Mononuclear cell (primary cell): ENCODE data around the gene CDH4. TPM values are rescaled to one million over a fixed set of nuclear protein-coding genes. Genes with fewer than 3 reads are reported as not detected.

Experiments
- H3K27me3 ChIP-seq: 2 replicates; pipeline ENCODE4 v1.6.0; 2011; ENCODE audit warnings: low read length, control low read depth; ENCODE audit not compliant: insufficient read depth
- H3K4me1 ChIP-seq: 2 replicates; pipeline ENCODE4 v1.5.1; 2011; ENCODE audit warnings: mild to moderate bottlenecking, low read length, control low read depth; ENCODE audit not compliant: insufficient read depth
- H3K4me3 ChIP-seq: 2 replicates; pipeline ENCODE4 v1.5.1; 2011; ENCODE audit warnings: mild to moderate bottlenecking, low read length, moderate library complexity
- H3K9me3 ChIP-seq: 2 replicates; pipeline ENCODE4 v1.5.1; 2011; ENCODE audit warnings: low read depth, mild to moderate bottlenecking, control low read depth, low read length
- total RNA-seq: library from RNA; depleted of rRNA; stranded (reverse); fragments of >200 nt; gene quantifications from one replicate; pipeline ENCODE4 v1.2.3, GENCODE V29; 2012

The CDH4 gene
- total RNA-seq, 1 donor = under 0.01 TPM

DNA sequence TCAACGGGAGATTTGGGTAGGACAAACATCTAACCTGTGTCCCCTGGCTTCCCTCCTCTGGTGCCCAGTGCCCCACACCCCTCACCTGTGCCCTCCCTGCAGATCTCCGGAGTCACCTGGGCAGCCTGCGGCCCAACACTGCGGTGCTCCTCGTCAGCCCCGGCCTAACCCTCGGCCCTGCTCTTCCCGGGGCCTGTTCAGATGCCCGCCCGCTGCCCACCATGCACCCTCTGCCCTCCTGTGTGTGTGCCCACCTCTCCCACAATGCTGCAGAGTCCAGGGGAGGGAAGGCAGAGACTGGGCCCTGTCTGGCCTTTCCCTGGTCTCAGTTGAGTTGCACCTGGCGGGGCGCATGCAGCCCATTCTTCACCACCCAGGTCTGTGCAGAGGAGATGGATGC is 349.3 kb downstream of the CDH4 start:
- Histone ChIP-seq H3K4me3 (no peak overlapping the region), H3K9me3 (no peaks in the 10 kb centered on the region), H3K4me1 (no peaks in the 10 kb centered on the region), H3K27me3 (no peaks in the 10 kb centered on the region)

DNA sequence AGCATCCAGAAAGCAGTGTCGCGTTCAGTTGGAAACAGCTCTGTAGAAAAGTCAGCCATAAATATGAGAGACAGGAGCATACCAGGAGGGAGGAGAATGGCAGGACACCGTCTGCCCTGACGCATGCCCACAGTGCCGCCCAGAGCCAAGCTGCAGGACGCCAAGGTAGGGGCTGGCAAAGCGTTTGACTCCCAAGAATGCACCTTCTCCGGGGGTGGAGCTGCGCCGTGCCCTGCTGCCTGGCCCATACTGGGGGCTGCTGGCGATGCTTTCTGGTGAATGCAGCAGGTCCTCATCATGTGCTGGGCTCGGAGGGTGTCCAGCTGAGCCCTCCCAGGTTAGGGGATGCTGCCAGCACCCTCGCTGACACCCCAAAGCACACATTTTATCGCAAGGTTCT is 349.8 kb downstream of the CDH4 start:
- Histone ChIP-seq H3K4me1 (no peaks in the 10 kb centered on the region), H3K27me3 (no peaks in the 10 kb centered on the region), H3K9me3 (no peaks in the 10 kb centered on the region), H3K4me3 (no peak overlapping the region)

DNA sequence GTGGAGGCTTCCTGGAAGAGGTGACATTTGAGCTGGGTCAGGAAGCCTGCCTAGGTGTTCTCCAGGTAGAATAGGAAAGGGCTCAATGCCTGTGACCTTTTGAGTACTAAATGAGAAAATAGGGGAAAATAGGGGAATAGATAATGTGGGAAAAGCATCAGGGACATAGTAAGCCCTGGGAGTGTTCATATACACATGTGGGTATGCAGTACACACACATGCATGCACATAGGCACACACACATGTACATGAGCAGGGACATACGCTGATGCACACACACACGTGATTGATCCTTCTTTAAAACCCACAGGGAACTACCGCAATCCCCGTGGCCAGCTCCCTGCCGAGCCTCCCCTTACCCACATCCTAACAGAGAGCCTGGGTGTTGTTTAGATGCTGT is 351.7 kb downstream of the CDH4 start:
- H3K4me1 ChIP-seq = no peaks in the 10 kb centered on the region

DNA sequence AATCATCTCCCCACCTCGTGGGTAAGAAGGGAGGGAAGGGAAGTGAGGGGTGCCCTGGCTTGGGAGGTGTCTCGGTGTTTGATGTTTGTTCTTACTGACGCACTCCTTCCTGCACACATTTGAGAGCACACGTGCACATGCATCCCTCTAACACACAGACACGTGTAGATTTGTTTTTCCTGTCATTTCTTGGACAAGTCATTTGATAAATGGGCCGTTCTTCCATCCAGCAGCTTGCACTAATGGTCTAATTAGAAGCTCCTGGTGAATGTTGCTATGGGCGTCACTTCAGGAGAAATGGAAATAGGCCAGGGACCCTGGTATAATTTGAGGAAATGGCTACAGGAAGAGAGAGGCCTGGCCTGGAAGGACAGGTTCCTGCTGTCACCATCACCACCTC is 352.5 kb downstream of the CDH4 start:
- Histone ChIP-seq H3K9me3 (no peaks in the 10 kb centered on the region), H3K27me3 (no peaks in the 10 kb centered on the region), H3K4me1 (no peaks in the 10 kb centered on the region), H3K4me3 (no peak overlapping the region)

More for the DNA sequence above, 351.7 kb downstream of the CDH4 start:
- no peak overlapping the region for H3K4me3 ChIP-seq
- H3K27me3 ChIP-seq = no peaks in the 10 kb centered on the region
- H3K9me3 ChIP-seq = no peaks in the 10 kb centered on the region

DNA sequence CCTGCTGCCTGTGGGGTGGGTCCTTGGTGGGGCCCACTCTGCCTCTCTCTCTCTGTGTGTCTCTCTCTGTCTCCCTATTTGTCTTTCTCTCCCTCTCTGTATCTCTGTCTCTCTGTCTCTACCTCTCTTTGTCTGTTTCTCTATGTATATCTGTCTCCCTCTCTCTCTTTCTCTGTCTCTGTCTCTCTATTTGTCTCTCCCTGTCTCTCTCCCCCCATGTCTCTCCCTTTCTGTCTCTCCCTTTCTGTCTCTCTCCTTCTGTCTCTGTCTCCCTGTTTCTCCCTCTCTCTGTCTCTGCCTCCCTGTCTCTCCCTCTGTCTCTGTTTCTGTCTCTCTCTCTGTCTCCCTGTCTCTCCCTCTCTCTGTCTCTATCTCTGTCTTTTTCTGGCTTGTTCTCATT is 353.2 kb downstream of the CDH4 start:
- Histone ChIP-seq H3K4me1 (no peaks in the 10 kb centered on the region), H3K9me3 (no peaks in the 10 kb centered on the region), H3K27me3 (no peaks in the 10 kb centered on the region), H3K4me3 (no peak overlapping the region)

DNA sequence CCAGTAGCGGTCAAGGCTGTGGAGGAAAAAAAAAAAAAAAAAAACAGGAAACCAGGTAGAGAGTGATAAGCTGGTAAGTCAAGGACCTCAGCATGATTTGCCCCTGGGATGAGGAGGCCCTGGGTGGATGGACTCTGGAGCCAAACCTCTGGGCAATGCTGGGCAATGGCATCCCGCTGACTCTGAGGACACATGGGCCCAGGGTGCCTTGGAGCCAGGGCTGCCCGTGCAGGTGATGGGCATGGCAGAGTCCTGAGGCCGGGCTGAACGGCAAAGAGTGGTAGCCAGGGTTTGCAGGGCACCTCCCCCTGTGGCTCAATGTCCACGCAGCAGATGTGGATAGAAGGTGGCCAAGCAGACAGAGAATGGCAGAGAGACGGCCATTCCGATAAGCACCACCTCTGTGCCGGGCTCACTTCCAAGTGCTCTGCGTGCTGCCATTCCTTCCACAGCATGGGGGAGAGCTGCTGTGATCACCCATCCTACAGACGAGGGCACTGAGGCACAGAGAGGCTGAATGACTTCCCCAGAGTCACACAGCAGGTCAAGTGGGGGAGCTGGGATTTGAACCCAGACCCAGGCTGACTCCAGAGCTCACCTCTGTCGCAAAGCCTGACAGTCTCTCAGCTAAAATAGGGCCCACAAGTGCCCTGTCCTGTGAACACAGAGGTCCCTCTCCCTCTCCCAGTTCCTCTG is 353.9 kb downstream of the CDH4 start:
- Histone ChIP-seq H3K27me3 (no peaks in the 10 kb centered on the region), H3K9me3 (no peaks in the 10 kb centered on the region), H3K4me1 (no peaks in the 10 kb centered on the region), H3K4me3 (no peak overlapping the region)

DNA sequence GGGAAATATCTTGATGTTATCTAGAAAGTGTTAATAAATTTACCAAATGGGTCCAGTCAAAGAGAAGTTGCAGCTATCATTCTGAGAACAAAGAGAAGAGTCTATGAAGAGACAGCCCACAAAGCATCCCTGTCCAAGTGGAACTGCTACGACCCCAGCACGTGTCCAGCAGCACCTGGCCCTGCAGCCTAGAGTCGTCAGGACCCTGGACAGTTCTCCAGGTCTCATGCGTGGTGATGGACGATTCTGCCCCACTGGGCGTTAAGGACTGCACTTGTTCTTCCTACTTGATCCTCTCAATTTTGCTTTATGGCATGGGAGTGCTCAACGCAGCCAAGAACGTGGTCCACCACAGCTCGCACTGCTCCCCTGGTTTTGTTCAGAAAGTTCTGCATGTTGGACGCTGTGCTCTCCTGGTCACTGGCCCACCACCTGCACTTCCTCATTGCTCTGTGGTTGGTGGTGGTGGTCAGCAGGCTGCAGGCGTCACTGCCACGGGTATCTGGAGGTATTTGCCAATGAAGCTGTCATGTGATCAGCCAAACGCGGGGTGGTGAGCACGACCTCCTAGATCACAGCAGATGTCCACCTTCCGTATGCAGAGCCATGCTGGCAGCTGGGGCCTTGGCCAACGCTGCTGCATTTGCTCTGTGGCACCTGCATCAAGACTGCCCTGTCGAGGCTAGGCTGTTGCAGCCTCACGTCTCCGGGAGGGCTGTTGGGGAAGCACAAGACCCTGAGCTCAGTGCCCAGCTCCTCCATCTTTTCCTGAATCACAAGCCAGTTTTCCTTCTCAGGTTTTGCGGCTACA is 356.4 kb downstream of the CDH4 start:
- Histone ChIP-seq H3K27me3 (no peaks in the 10 kb centered on the region), H3K9me3 (no peaks in the 10 kb centered on the region), H3K4me3 (no peak overlapping the region), H3K4me1 (no peaks in the 10 kb centered on the region)

DNA sequence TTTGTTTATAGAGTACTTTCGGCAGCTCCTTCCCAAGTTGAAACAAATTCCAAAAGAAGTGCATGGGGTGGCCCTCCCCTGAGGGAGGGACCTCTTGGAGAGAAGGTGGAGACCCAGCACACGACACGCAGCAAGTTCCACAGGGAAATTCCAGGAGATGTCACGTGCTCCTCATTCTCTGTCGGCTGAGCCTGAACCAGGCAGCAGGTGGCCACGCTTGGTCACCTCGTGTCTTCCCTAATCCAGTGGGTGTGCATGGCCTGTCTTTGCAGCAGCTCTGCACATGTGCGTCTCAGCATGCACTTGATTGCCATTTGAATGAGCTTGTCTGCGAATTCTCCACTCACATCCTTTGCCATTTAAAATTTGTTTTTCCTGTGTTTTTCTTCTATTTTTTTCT is 357.4 kb downstream of the CDH4 start:
- Histone ChIP-seq H3K9me3 (no peaks in the 10 kb centered on the region), H3K4me1 (no peaks in the 10 kb centered on the region), H3K27me3 (no peaks in the 10 kb centered on the region), H3K4me3 (no peak overlapping the region)

DNA sequence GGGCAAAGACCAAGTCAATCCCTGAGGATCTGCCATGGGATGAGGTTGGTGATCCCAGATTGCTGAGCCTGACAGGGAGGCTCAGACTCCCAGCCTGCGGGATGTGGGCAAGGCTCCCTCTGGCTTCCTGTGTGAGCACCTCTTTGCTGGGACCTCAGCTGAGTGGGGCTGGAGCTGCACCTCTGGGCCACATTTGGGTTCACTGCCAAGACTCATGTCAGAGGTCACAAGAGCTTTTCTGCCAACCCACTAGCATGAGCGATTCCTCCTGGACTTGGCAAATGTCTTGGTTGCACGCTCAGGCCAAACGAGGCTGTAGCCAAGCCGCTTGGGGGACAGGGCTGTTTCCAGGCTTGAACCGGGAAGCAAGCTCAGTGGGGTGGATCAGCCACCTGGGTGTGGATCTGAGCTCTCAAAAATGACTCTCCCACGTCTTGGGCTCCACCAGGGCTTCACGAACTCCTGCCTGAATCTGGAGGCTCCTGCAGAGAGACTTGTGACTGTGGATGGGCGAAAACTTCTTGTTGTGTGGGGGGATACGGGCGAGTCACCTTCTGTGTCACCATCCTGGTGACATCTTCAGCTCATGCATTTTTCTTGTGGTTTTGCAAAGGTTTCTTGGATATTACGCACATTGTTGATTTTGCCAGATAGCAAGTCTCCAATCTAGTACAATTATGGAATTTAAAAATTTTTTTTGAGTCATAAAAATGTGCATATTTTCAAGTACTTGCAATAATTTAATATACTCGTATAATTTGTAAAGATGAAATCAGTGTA is 359.5 kb downstream of the CDH4 start:
- no peaks in the 10 kb centered on the region for H3K4me1 ChIP-seq
- no peaks in the 10 kb centered on the region for H3K9me3 ChIP-seq
- H3K4me3 ChIP-seq = no peak overlapping the region
- no peaks in the 10 kb centered on the region for H3K27me3 ChIP-seq

DNA sequence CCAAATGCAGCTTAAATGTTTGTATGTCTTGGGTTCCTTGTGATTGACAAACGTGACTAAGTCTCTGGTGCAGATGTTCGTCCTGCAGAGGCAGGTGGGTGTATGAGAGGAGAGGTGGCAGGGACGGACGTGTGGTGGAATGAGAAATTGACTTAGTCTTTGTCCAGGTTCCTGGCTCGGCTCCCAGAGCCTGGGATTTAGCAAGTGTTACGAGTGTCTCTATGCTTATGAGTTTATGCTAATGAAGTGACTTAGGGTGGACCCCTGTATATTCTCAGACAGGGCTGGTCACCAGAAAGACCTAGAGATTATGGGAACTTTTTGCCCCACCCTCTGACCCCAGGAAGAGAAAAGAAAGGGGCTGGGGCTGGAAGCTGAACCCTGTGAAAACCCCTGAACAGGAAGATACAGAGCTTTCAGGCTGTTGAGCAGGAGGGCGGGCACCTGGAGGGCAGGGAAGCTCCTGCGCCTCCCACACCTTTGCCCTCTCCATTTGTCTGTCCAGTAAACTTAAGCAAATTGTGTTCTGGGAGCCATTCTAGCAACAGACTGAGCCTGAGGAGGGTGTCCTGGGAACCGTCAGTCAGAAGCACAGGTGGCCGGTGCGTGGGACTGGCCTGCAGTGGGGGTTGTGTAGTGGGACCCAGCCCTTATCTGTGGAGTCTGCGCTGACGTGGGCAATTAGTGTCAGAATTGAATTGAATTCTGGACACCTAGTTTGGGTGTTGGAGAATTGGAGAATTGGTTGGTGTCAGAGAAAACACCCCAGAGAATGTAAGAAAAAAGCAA is 362.1 kb downstream of the CDH4 start:
- no peaks in the 10 kb centered on the region for H3K27me3 ChIP-seq

DNA sequence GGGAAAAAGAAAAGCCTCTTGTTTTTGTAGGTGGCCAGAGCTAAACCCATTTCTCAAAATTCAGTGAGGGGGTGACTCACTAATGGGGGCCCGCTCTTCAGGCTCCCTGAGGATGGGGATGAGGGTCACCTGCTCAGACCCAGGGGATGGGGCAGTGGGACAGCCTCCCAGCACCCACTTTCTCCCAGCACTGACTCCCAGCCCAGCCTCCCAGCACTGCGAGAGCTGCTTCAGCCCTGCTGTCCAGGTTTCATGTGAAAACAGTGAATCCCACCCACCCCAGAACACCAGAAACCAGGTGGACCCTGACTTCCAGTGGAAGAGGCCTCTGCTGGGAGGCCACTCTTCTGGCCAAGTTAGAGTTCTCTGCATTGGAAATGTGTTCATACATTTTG is 362.6 kb downstream of the CDH4 start:
- H3K4me3 ChIP-seq = no peak overlapping the region
- H3K4me1 ChIP-seq = no peaks in the 10 kb centered on the region
- H3K9me3 ChIP-seq = no peaks in the 10 kb centered on the region
- no peaks in the 10 kb centered on the region for H3K27me3 ChIP-seq

More for the DNA sequence above, 362.1 kb downstream of the CDH4 start:
- H3K9me3 ChIP-seq = no peaks in the 10 kb centered on the region
- H3K4me1 ChIP-seq = no peaks in the 10 kb centered on the region
- no peak overlapping the region for H3K4me3 ChIP-seq

DNA sequence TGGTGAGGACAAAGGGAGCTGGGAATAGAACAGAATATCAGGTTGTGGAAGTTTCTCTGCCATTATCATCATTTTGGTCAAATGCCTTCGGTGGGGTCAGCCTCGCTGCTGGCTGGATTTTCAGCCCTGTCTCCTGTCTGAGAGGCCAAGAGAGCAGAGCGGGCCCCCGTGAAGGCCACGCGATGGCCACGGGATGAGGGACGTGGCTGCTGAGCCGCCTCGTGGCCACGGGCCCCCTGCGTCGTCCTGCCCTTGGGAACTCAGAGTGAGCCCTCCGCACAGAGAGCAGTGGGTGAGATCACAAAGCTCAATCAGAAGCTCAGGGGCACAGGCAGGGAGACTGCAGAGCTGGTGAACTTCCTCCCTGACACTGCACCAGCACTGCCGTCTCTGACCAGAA is 363.7 kb downstream of the CDH4 start:
- H3K4me1 ChIP-seq = no peaks in the 10 kb centered on the region
- H3K27me3 ChIP-seq = no peaks in the 10 kb centered on the region
- H3K9me3 ChIP-seq = no peaks in the 10 kb centered on the region
- H3K4me3 ChIP-seq = no peak overlapping the region

DNA sequence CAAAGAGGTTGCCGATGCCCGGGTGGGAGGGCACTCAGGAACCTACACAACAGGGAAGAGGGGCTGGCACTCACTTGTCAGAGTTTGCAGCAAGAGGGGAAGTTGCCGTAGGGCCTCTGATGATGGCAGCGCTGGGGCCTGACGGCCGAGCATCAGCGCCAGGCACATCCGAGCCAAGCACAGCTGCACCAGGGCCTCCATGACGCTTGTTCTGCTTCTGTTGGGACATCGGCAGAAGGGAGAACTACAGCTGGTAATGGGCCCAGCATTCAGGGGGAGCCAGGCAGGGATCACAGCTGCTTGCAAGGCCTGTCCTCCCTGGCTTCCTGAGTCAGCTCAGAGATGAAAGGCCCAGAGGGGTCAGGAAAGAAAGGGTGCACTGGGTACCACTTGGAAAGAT is 367.7 kb downstream of the CDH4 start:
- H3K27me3 ChIP-seq = no peaks in the 10 kb centered on the region
- H3K4me1 ChIP-seq = no peaks in the 10 kb centered on the region
- no peaks in the 10 kb centered on the region for H3K9me3 ChIP-seq
- H3K4me3 ChIP-seq = no peak overlapping the region

DNA sequence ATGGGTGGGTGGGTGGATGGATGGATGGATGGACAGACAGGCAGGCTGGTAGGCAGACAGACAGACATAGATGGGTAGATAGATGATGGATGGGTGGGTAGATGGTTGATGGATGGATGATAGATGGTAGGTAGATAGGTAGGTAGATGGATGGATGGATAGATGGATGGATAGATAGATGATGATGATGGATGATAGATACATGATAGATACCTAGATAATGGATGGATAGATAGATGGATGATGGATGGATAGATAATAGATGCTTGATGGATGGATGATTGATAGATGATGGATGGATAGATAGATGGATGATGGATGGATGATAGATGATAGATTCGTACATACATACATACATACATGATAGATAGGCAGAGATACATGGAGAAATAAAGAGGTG is 368.1 kb downstream of the CDH4 start:
- Histone ChIP-seq H3K9me3 (no peaks in the 10 kb centered on the region), H3K4me1 (no peaks in the 10 kb centered on the region), H3K4me3 (no peak overlapping the region)

More for the DNA sequence above, 368.1 kb downstream of the CDH4 start:
- no peaks in the 10 kb centered on the region for H3K27me3 ChIP-seq
